Cardiac septum (tissue), 1 donor: ENCODE results near the gene PDPK1. TPM values are rescaled to one million over a fixed set of nuclear protein-coding genes. Genes with fewer than 3 reads are reported as not detected.

Experiments used
- DNase-seq: peaks from one replicate; pipeline ENCODE4 v3.0.0-alpha.2; 2020; ENCODE audit warnings: low spot score
- intact Hi-C: fragments of 100-400 bp; cut with DNase I; formaldehyde crosslinking; loops from one replicate; pipeline ENCODE4 v1.14.0; 2022
- long read RNA-seq: library from polyadenylated mRNA; unstranded; transcript quantifications from one replicate; pipeline ENCODE4 v2.0.0, GENCODE V29; 2021
- total RNA-seq: library from RNA; stranded (reverse); fragmentation: NEBNext Ultra II Directional; extraction: Animal tissue kit (Norgen Biotek cat#: 25700); gene quantifications from one replicate; pipeline ENCODE4 v1.2.1, GENCODE V29; 2021
- donor health status: DM: no; HTN: no; CAD: no.

Gene PDPK1
- total RNA-seq: 41.0 TPM
- long read RNA-seq, full-length matches to known transcripts: 55 of 104 reads
- long read RNA-seq, partial matches to known transcripts: 5 of 104 reads
- long read RNA-seq, other reads (novel, unspliced or antisense): 44 of 104 reads

DNA sequence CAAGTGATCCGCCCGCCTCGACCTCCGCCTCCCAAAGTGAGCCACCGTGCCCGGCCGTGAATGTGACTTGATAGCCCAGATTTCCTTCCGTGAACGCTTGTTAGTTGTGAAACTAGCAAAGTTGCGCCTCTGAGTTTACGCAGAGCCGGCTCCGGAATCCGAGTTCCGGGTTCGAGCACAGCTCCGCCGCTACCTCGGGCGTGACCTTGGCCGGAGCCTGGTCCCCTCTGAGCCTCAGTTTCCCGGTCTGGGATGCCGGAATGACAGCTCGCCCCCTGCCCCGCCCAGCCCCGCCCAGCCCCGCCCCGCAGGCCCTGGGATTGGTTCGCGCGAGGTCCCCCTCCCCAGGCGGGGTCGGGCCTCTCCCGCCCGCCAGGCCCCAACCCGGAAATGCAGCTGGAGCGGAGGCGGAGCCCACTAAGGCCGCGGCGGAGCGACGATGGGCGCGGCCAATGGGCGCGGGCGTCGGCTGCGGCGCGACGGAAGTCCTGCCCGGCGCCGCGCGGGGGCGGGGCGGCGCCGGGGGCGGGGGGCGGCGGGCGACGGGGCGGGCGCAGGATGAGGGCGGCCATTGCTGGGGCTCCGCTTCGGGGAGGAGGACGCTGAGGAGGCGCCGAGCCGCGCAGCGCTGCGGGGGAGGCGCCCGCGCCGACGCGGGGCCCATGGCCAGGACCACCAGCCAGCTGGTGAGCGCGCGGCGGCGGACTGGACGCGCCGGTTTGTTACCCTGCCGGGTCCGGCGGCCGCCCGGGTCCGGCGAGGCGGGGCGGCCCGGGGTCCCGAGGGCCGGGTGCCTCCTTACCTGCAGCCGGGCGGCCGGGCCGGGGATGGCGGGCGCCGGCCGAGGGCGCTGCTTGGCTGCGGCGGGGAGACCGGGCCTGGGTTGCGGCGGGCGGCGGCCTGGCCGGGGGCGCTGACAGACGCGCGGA is at the start of gene PDPK1:
TSS of gene PDPK1 (plus strand) at position 571 of the 929 bp plus-strand sequence. CDS start at position 663, 92 bp downstream.
- intact Hi-C loops: loop anchor here (10.0 kb wide), 1 partner anchor 57 kb away; no protein-coding TSS in a partner anchor
- DNase-seq: peak; percentile 97

DNA sequence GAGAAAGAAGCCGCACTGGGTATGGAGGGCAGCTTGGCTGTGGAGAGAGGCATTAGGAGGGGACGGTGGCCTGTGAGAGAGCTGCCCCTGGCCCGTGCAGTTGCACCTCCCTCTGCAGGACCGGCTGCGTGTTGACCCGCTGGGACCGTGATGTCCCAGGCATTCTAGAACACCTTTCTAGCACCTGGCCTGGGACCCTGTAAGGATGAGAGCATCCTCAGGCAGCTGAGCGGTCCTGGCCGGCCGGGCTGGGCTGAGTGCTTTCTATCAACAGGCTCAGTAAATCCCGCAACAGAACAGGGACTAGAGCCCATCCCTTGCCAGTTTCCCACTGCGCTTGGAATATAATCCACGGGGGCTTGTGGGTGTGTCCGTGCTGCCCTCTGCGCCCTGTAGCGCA is 48.2 kb upstream of the PDPK1 start:
- no peak for DNase-seq
- intact Hi-C loops: loop anchor here (10.0 kb wide), 1 partner anchor 155 kb away; no protein-coding TSS in a partner anchor

- no peak for DNase-seq
- intact Hi-C loops: no loop called here
Observed at GRCh38 chr16:2490190-2491105, 47.4 kb upstream of the PDPK1 start.

- no peak for DNase-seq
- intact Hi-C loops: no loop called here
Observed at GRCh38 chr16:2492292-2492691, 45.5 kb upstream of the PDPK1 start.

DNA sequence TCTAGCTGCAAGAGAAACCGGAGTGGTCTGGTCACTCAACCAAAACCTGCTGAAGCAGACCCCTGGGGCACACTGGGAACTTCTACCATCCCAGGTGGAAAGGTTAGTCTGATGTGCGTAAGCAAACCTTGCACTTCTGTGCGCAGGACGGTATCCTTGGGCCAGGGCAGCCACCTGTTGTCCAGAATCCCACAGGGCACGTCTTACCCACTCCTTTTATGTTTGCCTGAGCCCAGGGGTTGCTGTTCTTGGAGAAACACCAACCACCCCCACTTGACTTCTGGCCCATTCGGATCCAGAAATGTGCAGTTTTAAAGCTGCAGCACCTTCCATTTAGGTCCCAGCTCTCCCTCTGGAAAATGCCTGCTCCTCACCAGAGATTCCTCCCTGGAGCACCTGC is 44.2 kb upstream of the PDPK1 start:
- intact Hi-C loops: no loop called here
- no peak for DNase-seq

DNA sequence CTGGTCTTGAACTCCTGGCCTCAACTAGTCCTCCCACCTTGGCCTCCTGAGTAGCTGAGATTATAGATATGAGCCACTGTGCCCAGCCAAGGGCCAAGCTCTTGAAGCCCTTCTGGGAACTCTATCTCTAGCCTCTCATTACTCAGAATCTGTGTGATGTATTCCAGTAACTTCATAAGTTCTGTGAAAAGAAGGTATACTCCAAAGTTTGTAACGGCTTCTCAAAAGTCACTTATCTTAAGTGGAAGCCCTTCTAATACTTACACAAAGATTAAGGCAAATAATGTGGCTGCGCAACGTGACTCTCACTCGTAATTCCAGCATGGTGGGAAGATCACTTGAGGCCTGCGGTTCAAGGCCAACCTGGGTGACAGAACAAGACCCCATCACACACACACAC is 43.2 kb upstream of the PDPK1 start:
- DNase-seq: no peak
- intact Hi-C loops: loop anchor here (5.0 kb wide), 1 partner anchor 67 kb away; the partner anchor contains the start of gene CCNF

DNA sequence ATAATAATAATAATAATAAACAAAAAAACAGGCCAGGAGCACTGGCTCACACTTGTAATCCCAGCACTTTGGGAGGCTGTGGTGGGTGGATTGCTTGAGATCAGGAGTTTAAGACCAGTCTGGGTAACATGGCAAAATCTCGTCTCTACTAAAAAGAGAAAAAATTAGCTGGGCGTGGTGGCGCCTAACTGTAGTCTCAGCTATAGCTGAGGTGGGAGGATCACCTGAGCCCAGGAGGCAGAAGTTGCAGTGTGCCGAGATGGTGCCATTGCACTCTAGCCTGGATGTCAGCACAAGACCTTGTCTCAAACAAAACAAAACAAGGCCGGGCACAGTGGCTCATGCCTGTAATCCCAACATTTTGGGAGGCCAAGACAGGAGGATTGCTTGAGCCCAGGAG is 42.8 kb upstream of the PDPK1 start:
- intact Hi-C loops: loop anchor here (5.0 kb wide), 1 partner anchor 68 kb away; the partner anchor contains the start of gene CCNF
- DNase-seq: no peak

DNA sequence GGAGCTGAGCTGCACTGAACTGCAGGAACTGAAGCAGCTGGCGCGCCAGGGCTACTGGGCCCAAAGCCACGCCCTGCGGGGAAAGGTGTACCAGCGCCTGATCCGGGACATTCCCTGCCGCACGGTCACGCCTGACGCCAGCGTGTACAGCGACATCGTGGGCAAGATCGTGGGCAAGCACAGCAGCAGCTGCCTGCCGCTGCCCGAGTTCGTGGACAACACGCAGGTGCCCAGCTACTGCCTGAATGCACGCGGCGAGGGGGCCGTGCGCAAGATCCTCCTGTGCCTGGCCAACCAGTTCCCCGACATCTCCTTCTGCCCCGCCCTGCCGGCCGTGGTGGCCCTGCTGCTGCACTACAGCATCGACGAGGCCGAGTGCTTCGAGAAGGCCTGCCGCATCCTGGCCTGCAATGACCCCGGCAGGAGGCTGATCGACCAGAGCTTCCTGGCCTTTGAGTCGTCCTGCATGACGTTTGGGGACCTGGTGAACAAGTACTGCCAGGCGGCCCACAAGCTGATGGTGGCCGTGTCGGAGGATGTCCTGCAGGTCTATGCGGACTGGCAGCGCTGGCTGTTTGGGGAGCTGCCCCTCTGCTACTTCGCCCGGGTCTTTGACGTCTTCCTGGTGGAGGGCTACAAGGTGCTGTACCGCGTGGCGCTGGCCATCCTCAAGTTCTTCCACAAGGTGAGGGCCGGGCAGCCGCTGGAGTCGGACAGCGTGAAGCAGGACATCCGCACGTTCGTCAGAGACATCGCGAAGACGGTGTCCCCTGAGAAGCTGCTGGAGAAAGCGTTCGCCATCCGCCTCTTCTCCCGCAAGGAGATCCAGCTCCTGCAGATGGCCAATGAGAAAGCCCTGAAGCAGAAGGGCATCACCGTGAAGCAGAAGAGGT is 41.4 kb upstream of the PDPK1 start:
- intact Hi-C loops: loop anchor here (5.0 kb wide), 1 partner anchor 69 kb away; the partner anchor contains the start of gene CCNF
- DNase-seq: no peak

GRCh38 chr16:2497116-2497630 is 40.6 kb upstream of the PDPK1 start:
- DNase-seq: no peak
- intact Hi-C loops: loop anchor here (5.0 kb wide), 1 partner anchor 70 kb away; the partner anchor contains the start of gene CCNF

DNA sequence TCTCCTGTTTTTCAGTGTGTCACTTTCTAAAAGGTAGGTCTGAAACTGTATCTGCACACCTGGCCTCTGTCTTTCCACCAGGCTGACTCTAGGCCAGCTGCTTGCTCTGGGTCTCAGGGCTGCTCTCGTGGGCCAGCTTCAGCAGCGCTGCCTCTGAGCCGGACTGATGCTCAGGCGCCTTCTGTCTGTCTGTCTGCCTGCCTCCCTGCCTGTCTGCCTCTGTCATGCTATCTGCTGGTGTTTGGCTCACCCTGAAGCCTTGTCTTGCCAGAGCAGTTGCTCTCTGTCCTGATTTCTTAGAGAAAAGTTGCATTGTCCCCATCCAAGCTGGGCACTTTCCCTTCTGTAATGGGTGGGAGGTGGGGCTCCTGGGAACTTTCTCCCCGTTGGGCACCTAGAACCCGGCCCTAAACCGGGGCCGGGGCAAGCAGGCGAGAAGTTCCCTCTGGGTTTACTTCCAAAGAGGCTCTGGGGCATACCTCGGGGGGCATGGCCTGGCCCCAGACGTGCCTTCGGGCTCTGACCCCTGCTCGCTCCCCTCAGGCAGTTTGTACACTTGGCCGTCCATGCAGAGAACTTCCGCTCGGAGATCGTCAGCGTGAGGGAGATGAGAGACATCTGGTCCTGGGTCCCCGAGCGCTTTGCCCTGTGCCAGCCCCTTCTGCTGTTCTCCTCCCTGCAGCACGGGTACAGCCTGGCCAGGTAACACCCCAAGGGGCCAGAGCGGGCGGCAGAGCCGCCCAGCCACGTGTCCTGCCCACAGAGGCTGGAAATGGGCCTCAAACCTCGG is 39.9 kb upstream of the PDPK1 start:
- no peak for DNase-seq
- intact Hi-C loops: loop anchor here (5.0 kb wide), 1 partner anchor 71 kb away; the partner anchor contains the start of gene CCNF

GRCh38 chr16:2498531-2499253 is 39.1 kb upstream of the PDPK1 start:
- intact Hi-C loops: loop anchor here (5.0 kb wide), 1 partner anchor 71 kb away; the partner anchor contains the start of gene CCNF
- DNase-seq: no peak

GRCh38 chr16:2499454-2499853 is 38.4 kb upstream of the PDPK1 start:
- no peak for DNase-seq
- intact Hi-C loops: loop anchor here (5.0 kb wide), 1 partner anchor 72 kb away; the partner anchor contains the start of gene CCNF

DNA sequence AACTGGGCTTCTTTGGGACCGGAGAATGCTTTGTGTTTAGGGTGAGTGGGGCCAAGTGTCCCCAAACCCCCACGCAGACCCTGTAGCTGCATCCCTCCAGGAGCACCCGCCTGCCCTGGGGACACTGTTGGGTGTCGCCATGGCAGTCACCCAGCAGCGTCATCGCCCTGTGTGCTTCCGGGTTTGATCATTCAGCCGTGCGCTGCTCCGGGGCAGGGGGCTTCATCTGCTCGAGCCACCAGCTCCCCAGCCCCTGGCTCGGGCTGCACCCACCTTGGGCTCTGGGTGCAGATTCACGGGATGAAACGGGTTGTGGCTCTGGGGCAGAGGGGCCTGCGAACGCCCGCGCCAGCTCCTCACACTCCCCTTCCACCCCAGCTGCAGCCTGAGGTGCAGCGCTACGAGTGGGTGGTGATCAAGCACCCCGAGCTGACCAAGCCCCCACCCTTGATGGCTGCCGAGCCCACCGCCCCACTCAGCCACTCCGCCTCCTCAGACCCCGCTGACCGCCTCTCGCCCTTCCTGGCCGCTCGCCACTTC is 37.9 kb upstream of the PDPK1 start:
- no peak for DNase-seq
- intact Hi-C loops: loop anchor here (2.0 to 10.0 kb wide), 3 partner anchors 73 to 475 kb away; partner anchors contain the start of genes ABCA3, CCNF and NHERF2

GRCh38 chr16:2500430-2500917 is 37.3 kb upstream of the PDPK1 start:
- DNase-seq: no peak
- intact Hi-C loops: loop anchor here (2.0 to 10.0 kb wide), 2 partner anchors 160 to 476 kb away; partner anchors contain the start of genes ABCA3 and NHERF2

- intact Hi-C loops: loop anchor here (2.0 to 10.0 kb wide), 2 partner anchors 160 to 476 kb away; partner anchors contain the start of genes ABCA3 and NHERF2
- DNase-seq: peak; percentile 91
Observed at GRCh38 chr16:2500918-2501750, 36.7 kb upstream of the PDPK1 start.
